Neural progenitor cell (in vitro differentiated cells): ENCODE measurements around the gene FCER2. TPM values are rescaled to one million over a fixed set of nuclear protein-coding genes. Genes with fewer than 3 reads are reported as not detected.

Experiments used
- DNase-seq: peaks from one replicate; pipeline ENCODE4 v3.0.0-alpha.2; 2016; ENCODE audit warnings: low spot score
- H2AFZ ChIP-seq: fragments of 200-600 bp; sonication (generic); replicated peaks from 2 replicates; pipeline ENCODE4 v1.6.1; 2016; ENCODE audit warnings: antibody characterized with exemption
- H3F3A ChIP-seq: fragments of 200-600 bp; sonication (generic); 2 replicates; pipeline ENCODE4 v1.6.1; 2016; ENCODE audit warnings: antibody characterized with exemption, low read depth
- H3K27ac ChIP-seq: fragments of 200-600 bp; sonication (generic); 2 replicates; pipeline ENCODE4 v1.5.1; 2016; ENCODE audit warnings: mild to moderate bottlenecking
- H3K27me3 ChIP-seq: fragments of 200-600 bp; sonication (generic); 2 replicates; pipeline ENCODE4 v1.6.1; 2016; ENCODE audit warnings: mild to moderate bottlenecking, moderate library complexity
- H3K36me3 ChIP-seq: fragments of 200-600 bp; sonication (generic); 2 replicates; pipeline ENCODE4 v1.5.1; 2016
- H3K4me1 ChIP-seq: fragments of 200-600 bp; sonication (generic); 2 replicates; pipeline ENCODE4 v1.6.1; 2016; ENCODE audit warnings: mixed run types
- H3K4me2 ChIP-seq: fragments of 200-600 bp; sonication (generic); 2 replicates; pipeline ENCODE4 v1.6.1; 2016
- H3K4me3 ChIP-seq: fragments of 200-600 bp; sonication (generic); 2 replicates; pipeline ENCODE4 v1.5.1; 2016
- H3K79me2 ChIP-seq: fragments of 200-600 bp; sonication (generic); 2 replicates; pipeline ENCODE4 v1.6.1; 2016; ENCODE audit warnings: low read depth
- H3K9ac ChIP-seq: fragments of 200-600 bp; sonication (generic); 2 replicates; pipeline ENCODE4 v1.6.1; 2016
- H3K9me3 ChIP-seq: fragments of 200-600 bp; sonication (generic); 2 replicates; pipeline ENCODE4 v1.5.1; 2016; ENCODE audit warnings: low read depth
- H4K20me1 ChIP-seq: fragments of 200-600 bp; sonication (generic); 2 replicates; pipeline ENCODE4 v1.6.1; 2016; ENCODE audit warnings: low read depth
- H3K27ac Mint-ChIP-seq: 3 replicates; pipeline ENCODE4 v1.8.0; 2021; ENCODE audit warnings: mixed read lengths
- H3K27me3 Mint-ChIP-seq: 2 replicates; pipeline ENCODE4 v1.8.0; 2022; ENCODE audit warnings: low read depth, mild to moderate bottlenecking, inconsistent platforms, moderate library complexity, mixed read lengths; ENCODE audit not compliant: insufficient read depth
- H3K36me3 Mint-ChIP-seq: 3 replicates; pipeline ENCODE4 v1.8.0; 2021; ENCODE audit warnings: mixed read lengths
- H3K4me1 Mint-ChIP-seq: 3 replicates; pipeline ENCODE4 v1.8.0; 2021; ENCODE audit warnings: mixed read lengths
- H3K4me3 Mint-ChIP-seq: 3 replicates; pipeline ENCODE4 v1.8.0; 2021; ENCODE audit warnings: mild to moderate bottlenecking, moderate library complexity, mixed read lengths
- H3K9me3 Mint-ChIP-seq: 3 replicates; pipeline ENCODE4 v1.8.0; 2020; ENCODE audit warnings: mixed read lengths
- EZH2 ChIP-seq: fragments of 200-600 bp; sonication (generic); IDR thresholded peaks from 2 replicates; pipeline ENCODE4 v1.6.1; 2017; ENCODE audit warnings: antibody characterized with exemption, mild to moderate bottlenecking, moderate library complexity
- EZH2phosphoT487 ChIP-seq: fragments of 200-600 bp; sonication (generic); IDR thresholded peaks from 2 replicates; pipeline ENCODE4 v1.6.1; 2017; ENCODE audit warnings: antibody characterized with exemption
- total RNA-seq: library from RNA; depleted of rRNA; stranded (reverse); fragments of >200 nt; gene quantifications from 2 replicates; pipeline ENCODE4 v1.2.3, GENCODE V29; 2015; ENCODE audit warnings: low replicate concordance
- TF ChIP-seq, protein P1 (sequence below): fragments of 200-600 bp; sonication (generic); IDR thresholded peaks from 2 replicates; pipeline ENCODE4 v1.5.1; 2017; ENCODE audit warnings: antibody characterized with exemption, mild to moderate bottlenecking

FCER2 gene
- total RNA-seq, 1 donor from 2014 or later, result not detected

DNA sequence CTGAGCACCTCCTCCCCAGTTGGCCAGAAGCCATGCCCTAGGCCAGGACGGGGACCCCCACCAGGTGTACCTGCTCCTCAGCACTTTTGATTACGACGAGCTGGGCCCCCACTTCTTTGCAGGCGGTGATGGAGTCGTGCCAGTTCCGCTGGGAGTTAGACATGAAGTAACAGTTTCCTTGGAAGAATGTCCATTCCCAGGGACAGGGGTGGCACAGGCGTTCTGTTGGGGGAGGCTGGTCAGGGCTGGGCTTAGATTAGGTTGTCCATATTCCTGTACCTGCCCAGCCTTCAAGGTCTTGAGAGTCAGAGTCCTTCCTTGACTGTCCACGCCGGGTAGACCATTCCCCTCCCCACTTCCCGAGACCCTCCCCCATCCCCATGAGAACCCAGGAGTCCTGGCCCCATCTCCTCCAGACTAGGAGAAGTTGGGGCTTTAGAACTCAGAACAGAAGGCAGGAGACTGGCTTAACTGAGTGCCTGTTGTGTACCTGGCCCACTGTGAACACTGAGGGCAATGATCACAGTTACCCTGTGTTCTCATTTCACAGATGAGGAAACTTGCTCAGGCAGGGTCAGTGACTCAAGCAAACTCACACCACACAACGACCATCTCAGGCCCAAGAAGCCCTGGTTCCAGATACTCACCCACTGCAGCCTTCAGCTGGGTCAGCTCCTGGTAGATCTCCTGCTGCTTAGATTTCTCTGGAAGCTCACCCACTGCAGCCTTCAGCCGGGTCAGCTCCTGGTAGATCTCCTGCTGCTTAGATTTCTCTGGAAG lies 43.1 kb upstream of the FCER2 start:
- TF ChIP-seq EZH2phosphoT487, result no peak
- Histone ChIP-seq H4K20me1 (no peaks in the 10 kb centered on the region), H3K27ac (no peak overlapping the region), H3K4me3 (no peak overlapping the region), H3K79me2 (no peaks in the 10 kb centered on the region), H3K4me2 (no peak overlapping the region), H3K9ac (no peak overlapping the region), H2AFZ (no peak overlapping the region), H3K9me3 (no peaks in the 10 kb centered on the region), H3F3A (no peaks in the 10 kb centered on the region), H3K27me3 (peaks cover 21% of the 10 kb centered on the region), H3K4me1 (no peaks in the 10 kb centered on the region), H3K36me3 (no peaks in the 10 kb centered on the region)
- no peaks in the 10 kb centered on the region for H3K4me1 Mint-ChIP-seq
- no peak overlapping the region for H3K27ac Mint-ChIP-seq
- H3K36me3 Mint-ChIP-seq, result no peaks in the 10 kb centered on the region
- no peak for DNase-seq
- H3K4me3 Mint-ChIP-seq, result no peak overlapping the region
- H3K27me3 Mint-ChIP-seq, result peaks cover 17% of the 10 kb centered on the region
- peaks cover 4% of the 10 kb centered on the region for H3K9me3 Mint-ChIP-seq

DNA sequence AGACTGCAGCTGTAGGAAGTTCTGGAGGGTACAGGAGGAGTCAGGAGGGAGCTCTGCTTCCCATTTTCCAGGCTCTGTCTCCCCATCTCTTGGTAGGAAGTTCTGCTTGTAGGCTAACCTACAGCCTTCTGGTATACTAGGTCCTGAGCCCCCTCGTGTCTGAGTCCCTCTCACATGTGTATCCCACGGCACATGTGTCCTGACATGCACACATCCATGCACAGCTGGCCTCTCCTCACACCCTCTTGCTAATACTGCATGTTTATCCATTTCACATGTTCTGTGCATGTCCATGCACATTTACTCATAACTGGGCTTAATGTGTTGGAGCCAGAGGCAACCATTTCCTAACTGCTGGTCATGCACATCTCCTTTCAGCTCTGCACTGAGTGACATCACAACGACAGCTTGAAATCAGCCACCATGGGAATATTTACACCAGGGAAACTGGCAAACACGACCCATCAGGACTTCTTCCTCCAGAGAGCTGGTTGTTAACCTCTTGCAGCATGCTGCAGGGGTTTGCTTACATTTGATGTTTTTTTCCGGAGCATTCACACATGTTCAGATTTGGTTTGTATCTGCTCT lies 42.4 kb upstream of the FCER2 start:
- H3K79me2 ChIP-seq, result no peaks in the 10 kb centered on the region
- no peak for TF ChIP-seq EZH2
- TF ChIP-seq, protein P1, sequence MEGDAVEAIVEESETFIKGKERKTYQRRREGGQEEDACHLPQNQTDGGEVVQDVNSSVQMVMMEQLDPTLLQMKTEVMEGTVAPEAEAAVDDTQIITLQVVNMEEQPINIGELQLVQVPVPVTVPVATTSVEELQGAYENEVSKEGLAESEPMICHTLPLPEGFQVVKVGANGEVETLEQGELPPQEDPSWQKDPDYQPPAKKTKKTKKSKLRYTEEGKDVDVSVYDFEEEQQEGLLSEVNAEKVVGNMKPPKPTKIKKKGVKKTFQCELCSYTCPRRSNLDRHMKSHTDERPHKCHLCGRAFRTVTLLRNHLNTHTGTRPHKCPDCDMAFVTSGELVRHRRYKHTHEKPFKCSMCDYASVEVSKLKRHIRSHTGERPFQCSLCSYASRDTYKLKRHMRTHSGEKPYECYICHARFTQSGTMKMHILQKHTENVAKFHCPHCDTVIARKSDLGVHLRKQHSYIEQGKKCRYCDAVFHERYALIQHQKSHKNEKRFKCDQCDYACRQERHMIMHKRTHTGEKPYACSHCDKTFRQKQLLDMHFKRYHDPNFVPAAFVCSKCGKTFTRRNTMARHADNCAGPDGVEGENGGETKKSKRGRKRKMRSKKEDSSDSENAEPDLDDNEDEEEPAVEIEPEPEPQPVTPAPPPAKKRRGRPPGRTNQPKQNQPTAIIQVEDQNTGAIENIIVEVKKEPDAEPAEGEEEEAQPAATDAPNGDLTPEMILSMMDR, result no peak
- TF ChIP-seq EZH2phosphoT487, result no peak
- H3K4me3 ChIP-seq, result no peak overlapping the region
- Mint-ChIP-seq H3K27ac (no peak overlapping the region), H3K27me3 (peaks cover 20% of the 10 kb centered on the region), H3K4me1 (no peaks in the 10 kb centered on the region), H3K9me3 (peaks cover 4% of the 10 kb centered on the region), H3K4me3 (peak overlapping the region; percentile 12), H3K36me3 (no peaks in the 10 kb centered on the region)
- no peak overlapping the region for H3K27ac ChIP-seq
- no peaks in the 10 kb centered on the region for H3K9me3 ChIP-seq
- no peak overlapping the region for H2AFZ ChIP-seq
- no peak for DNase-seq
- no peaks in the 10 kb centered on the region for H3F3A ChIP-seq
- H4K20me1 ChIP-seq, result no peaks in the 10 kb centered on the region
- no peak overlapping the region for H3K9ac ChIP-seq
- no peak overlapping the region for H3K4me2 ChIP-seq
- H3K36me3 ChIP-seq, result no peaks in the 10 kb centered on the region
- no peaks in the 10 kb centered on the region for H3K4me1 ChIP-seq
- peaks cover 28% of the 10 kb centered on the region for H3K27me3 ChIP-seq

DNA sequence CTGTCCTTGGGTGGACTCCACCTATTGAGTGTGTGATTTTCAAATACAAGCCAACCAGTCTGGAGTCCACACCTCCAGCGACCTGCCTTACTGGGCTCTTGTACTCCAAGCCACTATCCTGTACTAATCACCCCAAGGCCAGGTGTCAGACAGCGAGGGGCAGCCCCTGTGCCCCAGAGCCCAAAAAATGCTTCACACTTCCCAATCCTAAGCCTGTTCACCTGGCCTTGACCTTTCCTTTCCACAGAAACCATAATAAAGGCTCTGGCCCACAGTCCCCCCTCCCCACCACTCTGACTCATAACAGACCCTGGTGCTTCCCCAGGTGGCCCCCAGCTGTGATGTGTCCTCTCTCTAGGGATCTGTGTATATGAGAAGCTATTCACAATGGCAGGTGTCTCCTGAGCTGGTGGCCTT lies 41.5 kb upstream of the FCER2 start:
- Histone ChIP-seq H3K4me1 (no peaks in the 10 kb centered on the region), H3K9me3 (no peaks in the 10 kb centered on the region), H3F3A (no peaks in the 10 kb centered on the region), H3K4me2 (no peak overlapping the region), H3K9ac (no peak overlapping the region), H2AFZ (no peak overlapping the region), H3K79me2 (no peaks in the 10 kb centered on the region), H3K27ac (no peak overlapping the region), H3K4me3 (no peak overlapping the region), H3K36me3 (no peaks in the 10 kb centered on the region), H4K20me1 (no peaks in the 10 kb centered on the region), H3K27me3 (peaks cover 36% of the 10 kb centered on the region)
- Mint-ChIP-seq H3K36me3 (no peaks in the 10 kb centered on the region), H3K4me3 (no peak overlapping the region), H3K4me1 (no peaks in the 10 kb centered on the region), H3K9me3 (peaks cover 4% of the 10 kb centered on the region), H3K27ac (no peak overlapping the region), H3K27me3 (peaks cover 22% of the 10 kb centered on the region)
- DNase-seq, result no peak
- TF ChIP-seq EZH2 (no peak), EZH2phosphoT487 (no peak)
- TF ChIP-seq, protein P1, result no peak

DNA sequence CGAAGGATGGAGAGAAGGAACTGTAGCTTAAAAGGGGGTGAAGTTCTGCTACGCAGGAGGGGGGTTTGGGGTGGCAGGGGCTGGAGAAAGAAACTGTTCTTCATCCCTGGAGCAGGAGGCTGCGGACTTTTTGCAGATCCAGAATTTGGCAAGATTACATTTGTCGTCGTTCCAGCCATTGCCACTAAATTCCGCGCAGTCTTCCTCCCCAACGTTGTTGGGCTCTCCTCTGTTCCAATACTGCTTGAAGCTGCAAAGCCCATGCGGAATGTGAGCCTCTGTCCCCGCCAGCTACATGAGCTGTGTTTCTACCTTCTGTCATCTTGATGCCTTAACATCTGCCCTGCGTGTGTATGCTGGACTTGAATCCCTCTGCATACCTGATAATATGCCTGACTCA lies 41.1 kb upstream of the FCER2 start:
- Histone ChIP-seq H3F3A (no peaks in the 10 kb centered on the region), H3K9me3 (no peaks in the 10 kb centered on the region), H3K79me2 (no peaks in the 10 kb centered on the region), H3K4me1 (no peaks in the 10 kb centered on the region), H3K9ac (no peak overlapping the region), H3K27me3 (peaks cover 40% of the 10 kb centered on the region), H3K36me3 (no peaks in the 10 kb centered on the region), H2AFZ (no peak overlapping the region), H3K4me2 (no peak overlapping the region), H3K27ac (no peak overlapping the region), H3K4me3 (no peak overlapping the region), H4K20me1 (no peaks in the 10 kb centered on the region)
- Mint-ChIP-seq H3K4me3 (no peak overlapping the region), H3K27me3 (peaks cover 19% of the 10 kb centered on the region), H3K4me1 (no peaks in the 10 kb centered on the region), H3K27ac (no peak overlapping the region), H3K36me3 (no peaks in the 10 kb centered on the region), H3K9me3 (peaks cover 1% of the 10 kb centered on the region)
- DNase-seq, result no peak
- TF ChIP-seq, protein P1, result no peak
- TF ChIP-seq EZH2 (no peak), EZH2phosphoT487 (no peak)
